HepG2 (cell line): ENCODE data around the gene CHN2.

Experiments
- ARHGAP35 ChIP-seq: sonication (generic); formaldehyde crosslinking; IDR thresholded peaks from 2 replicates; pipeline ENCODE4 v1.9.0; 2022; ENCODE audit warnings: mild to moderate bottlenecking, inconsistent platforms, moderate library complexity, missing genetic modification reagents, borderline replicate concordance
- CTCF ChIP-seq: sonication (generic); formaldehyde crosslinking; IDR thresholded peaks from 2 replicates; pipeline ENCODE4 v1.5.0; 2020; ENCODE audit warnings: mild to moderate bottlenecking, missing genetic modification reagents, moderate library complexity
- ELF1 ChIP-seq: sonication (generic); formaldehyde crosslinking; IDR thresholded peaks from 2 replicates; pipeline ENCODE4 v1.4.0; 2020; ENCODE audit warnings: missing genetic modification reagents
- FOXA1 ChIP-seq, 2 experiments: fragments of 450-650 bp in 1 of 2; sonication (generic) in 1 of 2; formaldehyde crosslinking in 1 of 2; IDR thresholded peaks; 2 replicates each; pipeline versions ENCODE4 v1.4.0 to v1.6.1; 2016 to 2020; ENCODE audit warnings: missing genetic modification reagents in 1 of 2
- KDM6A ChIP-seq: IDR thresholded peaks from 2 replicates; pipeline ENCODE4 v1.6.1; 2016; ENCODE audit warnings: low read depth
- MAFK ChIP-seq, 2 experiments: IDR thresholded peaks in 1 of 2; conservative IDR thresholded peaks in 1 of 2; 2 replicates each; pipeline ENCODE4 v1.6.1; 2011; ENCODE audit warnings: improper control_type of control experiment in 2 of 2, low read length in 2 of 2
- NBN ChIP-seq: fragments of 450-650 bp; conservative IDR thresholded peaks from 2 replicates; pipeline ENCODE4 v1.6.1; 2017
- POLR2A ChIP-seq, 2 experiments: IDR thresholded peaks; 2 replicates each; pipeline ENCODE4 v1.6.1; 2011; ENCODE audit warnings: low read depth in 2 of 2, low read length in 2 of 2, mild to moderate bottlenecking in 1 of 2, moderate library complexity in 1 of 2; ENCODE audit not compliant: insufficient read depth in 1 of 2
- PPARG ChIP-seq: conservative IDR thresholded peaks from 2 replicates; pipeline ENCODE4 v1.6.1; 2016; ENCODE audit warnings: missing biosample characterization, missing genetic modification reagents
- RERE ChIP-seq: IDR thresholded peaks from 2 replicates; pipeline ENCODE4 v1.6.1; 2016; ENCODE audit warnings: low read depth, missing genetic modification reagents, missing compliant biosample characterization
- RFX5 ChIP-seq: IDR thresholded peaks from 2 replicates; pipeline ENCODE4 v1.6.1; 2011; ENCODE audit warnings: low read depth, low read length, improper control_type of control experiment
- ZC3H4 ChIP-seq: sonication (generic); formaldehyde crosslinking; IDR thresholded peaks from 2 replicates; pipeline ENCODE4 v1.4.0; 2020; ENCODE audit warnings: missing genetic modification reagents, borderline replicate concordance
- ZNF740 ChIP-seq: sonication (generic); formaldehyde crosslinking; IDR thresholded peaks from 2 replicates; pipeline ENCODE4 v1.4.0; 2020; ENCODE audit warnings: missing genetic modification reagents

- TF ChIP-seq POLR2A (IDR thresholded peaks at IDR 0.05; ENCODE audit: insufficient read depth in 1 of 2, low read depth in 2 of 2, low read length in 2 of 2) = no peak
- no peak for TF ChIP-seq FOXA1 (IDR thresholded peaks at IDR 0.05)
- TF ChIP-seq FOXA1 (CRISPR knock-in tag; IDR thresholded peaks at IDR 0.05) = no peak
- TF ChIP-seq ARHGAP35 = no peak
- no peak for TF ChIP-seq ZC3H4 (CRISPR knock-in tag)
- no peak for TF ChIP-seq ELF1 (CRISPR knock-in tag)
- TF ChIP-seq PPARG (CRISPR knock-in tag) = no peak
- no peak for TF ChIP-seq ZNF740 (CRISPR knock-in tag)
- no peak for TF ChIP-seq RFX5
- no peak for TF ChIP-seq NBN
- TF ChIP-seq MAFK (conservative IDR thresholded peaks at IDR 0.05 in 1 of 2, IDR thresholded peaks at IDR 0.05 in 1 of 2; ENCODE audit: low read length in 2 of 2) = no peak
- TF ChIP-seq KDM6A (CRISPR knock-in tag) = no peak
- no peak for TF ChIP-seq CTCF (CRISPR knock-in tag)
- no peak for TF ChIP-seq RERE
These were observed 108.3 kb downstream of the CHN2 start for GRCh38 chr7:29302666-29303395.
